ENCODE measurements around the gene UBE2G1.

UBE2G1 gene

DNA sequence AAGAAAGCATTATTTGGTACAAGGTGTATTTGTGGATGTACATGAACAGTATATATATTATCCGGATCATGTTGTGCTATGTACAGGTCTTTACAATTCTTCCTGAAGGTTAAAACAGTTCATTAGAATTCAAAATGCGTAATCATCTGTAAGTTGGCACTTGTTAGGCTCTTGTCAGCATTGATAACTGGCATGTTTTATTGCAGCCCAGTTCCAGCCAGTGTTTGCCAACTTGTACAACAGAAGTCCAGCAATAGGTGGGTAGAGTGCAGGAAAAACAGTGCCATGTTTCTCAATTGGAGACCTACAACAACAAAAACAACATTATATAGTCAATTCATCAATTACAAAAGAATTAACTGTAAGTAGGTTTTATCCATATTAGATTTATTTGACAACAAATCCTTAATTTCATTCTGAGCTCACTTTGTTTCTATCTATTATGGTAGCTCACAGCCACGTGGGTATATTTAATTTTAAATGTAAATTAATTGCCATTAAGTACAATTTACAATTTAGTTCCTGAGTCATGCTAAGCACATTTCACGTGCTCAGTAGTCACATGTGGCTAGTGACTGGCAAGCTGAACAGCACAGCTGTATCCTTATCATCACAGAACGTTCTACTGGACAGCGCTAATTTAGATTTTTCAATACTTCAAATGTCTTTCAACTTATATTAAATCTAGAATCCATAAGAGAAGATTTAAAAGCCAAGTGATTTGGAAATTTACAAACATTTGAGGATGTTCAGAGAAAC is 94.1 kb downstream of the UBE2G1 start:
- TF ChIP-seq, protein P1, sequence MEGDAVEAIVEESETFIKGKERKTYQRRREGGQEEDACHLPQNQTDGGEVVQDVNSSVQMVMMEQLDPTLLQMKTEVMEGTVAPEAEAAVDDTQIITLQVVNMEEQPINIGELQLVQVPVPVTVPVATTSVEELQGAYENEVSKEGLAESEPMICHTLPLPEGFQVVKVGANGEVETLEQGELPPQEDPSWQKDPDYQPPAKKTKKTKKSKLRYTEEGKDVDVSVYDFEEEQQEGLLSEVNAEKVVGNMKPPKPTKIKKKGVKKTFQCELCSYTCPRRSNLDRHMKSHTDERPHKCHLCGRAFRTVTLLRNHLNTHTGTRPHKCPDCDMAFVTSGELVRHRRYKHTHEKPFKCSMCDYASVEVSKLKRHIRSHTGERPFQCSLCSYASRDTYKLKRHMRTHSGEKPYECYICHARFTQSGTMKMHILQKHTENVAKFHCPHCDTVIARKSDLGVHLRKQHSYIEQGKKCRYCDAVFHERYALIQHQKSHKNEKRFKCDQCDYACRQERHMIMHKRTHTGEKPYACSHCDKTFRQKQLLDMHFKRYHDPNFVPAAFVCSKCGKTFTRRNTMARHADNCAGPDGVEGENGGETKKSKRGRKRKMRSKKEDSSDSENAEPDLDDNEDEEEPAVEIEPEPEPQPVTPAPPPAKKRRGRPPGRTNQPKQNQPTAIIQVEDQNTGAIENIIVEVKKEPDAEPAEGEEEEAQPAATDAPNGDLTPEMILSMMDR (IDR thresholded peaks at IDR 0.05; ENCODE audit: low read depth, low read length): no peak

DNA sequence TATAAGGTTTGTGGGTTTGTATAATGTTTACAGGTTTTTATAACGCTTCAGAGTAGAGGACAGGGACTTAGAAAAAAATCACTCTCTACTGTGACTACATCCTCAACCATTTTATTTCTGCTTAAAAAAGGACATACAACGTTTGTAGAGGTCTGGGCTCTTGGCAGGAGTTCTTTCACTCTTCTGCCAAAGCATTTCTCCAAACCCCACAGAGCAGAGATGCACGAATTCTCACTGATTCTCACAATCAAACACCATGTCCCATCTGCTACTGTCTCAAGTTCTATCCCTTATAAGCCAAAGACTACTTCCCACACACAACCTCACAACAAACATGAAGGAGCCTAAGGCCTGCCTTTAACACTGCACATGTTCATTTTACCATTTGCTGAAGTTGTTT is 95.7 kb downstream of the UBE2G1 start:
- no peak overlapping the region for H3K4me3 ChIP-seq (ENCODE audit: low read depth, low read length)
- TF ChIP-seq, protein P1 (IDR thresholded peaks at IDR 0.05; ENCODE audit: low read depth, low read length): no peak

More for the DNA sequence above, 94.1 kb downstream of the UBE2G1 start:
- no peak overlapping the region for H3K4me3 ChIP-seq (ENCODE audit: low read depth, low read length)

DNA sequence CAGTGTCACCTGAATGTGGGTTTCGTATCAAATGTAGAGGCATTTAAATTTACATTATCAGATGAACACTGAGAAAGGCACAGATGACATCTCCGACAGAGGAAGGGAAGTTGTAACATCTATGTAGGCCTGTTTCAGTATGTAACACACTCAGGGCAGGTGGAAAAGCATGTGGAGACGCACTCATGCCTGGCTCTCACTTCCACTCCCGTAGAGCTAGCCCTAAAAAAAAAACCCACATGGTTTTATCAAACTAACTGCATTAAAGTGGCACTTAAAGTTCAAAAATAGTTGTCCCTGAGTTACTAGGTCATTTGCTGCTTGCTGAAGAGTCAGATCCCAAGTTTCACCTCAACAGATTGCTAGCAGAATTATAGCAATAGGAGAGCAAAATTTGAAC is 96.6 kb downstream of the UBE2G1 start:
- TF ChIP-seq, protein P1 (IDR thresholded peaks at IDR 0.05; ENCODE audit: low read depth, low read length): no peak
- H3K4me3 ChIP-seq (ENCODE audit: low read depth, low read length): no peak overlapping the region

DNA sequence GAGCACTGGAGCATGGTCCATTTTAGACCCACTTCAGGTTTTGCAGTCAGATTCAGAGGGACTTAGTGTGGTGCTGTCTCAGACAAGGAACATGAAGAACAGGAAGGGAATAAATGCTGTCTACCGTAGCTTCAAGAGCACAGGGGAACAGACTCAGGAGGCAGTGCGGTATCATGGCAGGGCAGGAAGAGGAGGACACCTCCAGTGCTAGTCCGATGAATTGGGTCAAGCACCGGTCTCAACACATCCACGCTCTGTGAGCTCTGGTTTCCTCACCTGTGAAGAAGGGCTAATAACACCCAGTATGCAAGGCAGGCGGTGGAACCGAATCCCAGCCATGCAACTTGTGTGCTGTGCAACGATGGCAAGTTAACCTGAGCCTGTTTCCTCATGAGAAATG is 99.1 kb downstream of the UBE2G1 start:
- TF ChIP-seq, protein P1 (IDR thresholded peaks at IDR 0.05; ENCODE audit: low read depth, low read length): no peak
- no peak overlapping the region for H3K4me3 ChIP-seq (ENCODE audit: low read depth, low read length)

DNA sequence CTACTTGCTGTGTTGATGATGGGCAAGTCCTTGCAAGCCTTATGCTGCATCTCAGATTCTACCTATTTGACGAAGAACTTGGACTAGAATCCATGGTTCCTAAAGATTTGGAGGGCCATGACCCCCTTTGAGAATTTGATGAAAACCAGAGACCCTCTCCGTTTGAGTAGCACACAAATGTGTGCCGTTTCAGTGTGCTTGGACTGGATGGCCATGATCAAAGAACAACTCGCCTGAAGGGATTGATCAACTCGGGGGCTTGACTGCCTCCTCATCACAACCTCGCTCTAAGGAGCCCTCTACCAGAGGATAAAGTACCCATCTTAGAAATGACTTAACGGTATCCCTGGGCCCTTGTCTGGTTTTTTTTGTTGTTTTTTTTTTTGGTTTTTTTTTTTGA is 99.9 kb downstream of the UBE2G1 start:
- TF ChIP-seq, protein P1 (IDR thresholded peaks at IDR 0.05; ENCODE audit: low read depth, low read length): no peak

DNA sequence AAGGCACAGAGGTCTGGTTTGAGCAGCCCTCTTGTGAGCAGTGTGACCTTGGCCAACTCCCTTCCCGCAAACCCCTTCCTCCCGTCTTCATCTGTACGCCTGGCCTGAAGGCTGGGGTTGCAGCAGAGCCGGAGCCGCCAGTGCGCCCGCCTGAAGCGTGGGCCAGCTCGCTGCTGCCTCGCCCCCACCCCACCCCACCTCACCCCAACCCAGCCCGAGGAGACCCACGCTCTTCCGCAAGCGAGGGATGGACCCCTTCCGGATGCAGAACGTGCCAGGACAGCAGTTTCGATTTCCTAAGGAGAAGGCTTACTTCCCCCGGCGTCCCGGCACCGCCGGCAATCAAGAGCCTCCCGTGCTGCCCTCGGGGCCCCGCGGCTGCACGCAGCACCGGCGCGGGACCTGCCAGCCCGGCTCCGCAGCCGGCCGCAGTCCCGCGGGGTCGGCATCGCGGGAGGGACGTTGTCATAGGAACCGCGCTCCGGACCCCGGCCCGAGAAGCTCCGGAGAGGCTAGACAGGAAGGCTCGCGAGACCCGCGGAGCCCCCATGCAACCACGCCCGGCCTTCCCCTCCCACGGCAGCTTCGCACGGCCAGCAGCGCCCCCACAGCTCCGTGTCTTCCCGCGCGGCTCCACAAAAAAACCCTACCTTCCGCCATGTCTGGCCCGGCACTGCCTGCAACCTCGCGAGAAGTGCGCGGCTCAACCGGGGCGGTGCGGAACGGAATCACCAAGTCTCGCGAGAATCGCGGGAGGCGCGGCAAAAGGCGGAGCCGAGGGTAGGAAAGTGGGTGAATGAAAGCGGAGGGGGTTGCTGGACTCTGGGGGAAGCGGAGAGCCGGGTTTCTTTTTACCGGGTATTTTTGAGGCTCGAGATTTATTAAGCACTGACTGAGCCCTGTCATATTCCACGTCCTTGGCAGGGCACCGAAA is 102.9 kb downstream of the UBE2G1 start, which contains the start of gene ANKFY1:
ANKFY1 (minus strand) TSS at position 698 of the 934 bp plus-strand sequence; CDS start at position 660, 38 bp downstream.
- TF ChIP-seq, protein P1 (IDR thresholded peaks at IDR 0.05; ENCODE audit: low read depth, low read length): no peak
- peak within 1 kb of the TSS; percentile 89 for H3K4me3 ChIP-seq (ENCODE audit: low read depth, low read length)

More for the DNA sequence above, 99.9 kb downstream of the UBE2G1 start:
- H3K4me3 ChIP-seq (ENCODE audit: low read depth, low read length): no peak overlapping the region
